GM19468 (cell line): ENCODE results near the gene E2F1.

Source experiments
- ATAC-seq: cut with Tn5 transposase; IDR thresholded peaks from one replicate; pipeline ENCODE4 v1.9.1; 2021; ENCODE audit warnings: mild to moderate bottlenecking, moderate library complexity, moderate number of reproducible peaks; ENCODE audit not compliant: unreplicated experiment; ENCODE audit errors: extremely low read depth

The E2F1 gene

DNA sequence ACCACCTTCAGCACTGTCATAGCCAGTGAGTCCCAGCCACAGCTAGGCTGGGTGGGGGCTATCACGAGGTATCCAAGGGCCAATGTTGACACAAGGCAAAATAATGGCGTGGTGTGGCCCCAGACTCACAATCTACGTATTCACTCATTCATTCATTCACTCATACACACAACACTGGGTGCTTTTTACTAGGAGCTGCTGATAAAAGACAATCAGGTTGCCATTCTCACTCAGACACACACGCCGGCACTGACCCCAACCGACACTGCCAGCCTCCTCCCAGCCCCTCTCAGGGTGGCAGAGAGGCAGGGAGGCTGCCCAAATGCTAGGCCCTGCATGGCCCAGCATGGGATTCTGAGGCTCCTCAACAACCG, 25.5 kb downstream of the E2F1 start:
- ATAC-seq: no peak

DNA sequence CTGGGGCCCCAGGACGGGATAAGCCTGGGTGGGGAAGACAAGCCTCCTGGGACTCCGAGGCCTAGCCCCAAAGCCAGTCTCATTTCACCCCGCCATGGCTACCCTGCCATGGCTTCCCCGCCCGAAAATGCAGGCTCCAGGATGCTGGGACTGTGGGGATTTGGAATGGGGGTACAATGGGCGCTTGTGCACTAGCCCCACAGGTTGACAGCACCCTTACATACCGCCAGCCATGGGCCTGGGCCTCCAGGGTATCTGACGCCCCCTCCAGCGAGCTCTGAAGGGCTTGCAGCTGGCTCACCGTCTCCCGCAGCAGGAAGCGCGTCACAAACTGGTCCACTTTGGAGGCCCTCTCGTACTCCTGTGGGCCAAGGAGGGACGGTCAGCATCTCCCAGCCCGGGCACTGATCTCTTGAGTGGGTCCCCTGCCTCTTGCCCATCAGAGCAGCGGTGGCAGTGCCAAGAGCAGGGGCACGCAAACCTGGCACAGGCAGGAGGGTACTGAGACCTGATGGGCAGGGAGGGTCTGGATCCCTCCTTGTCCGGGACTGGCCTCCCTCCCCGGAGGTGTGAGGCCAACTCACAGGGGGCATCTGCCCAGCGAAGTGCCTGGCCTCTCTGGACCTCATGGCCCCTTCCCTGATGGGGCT, 26.0 kb downstream of the E2F1 start:
- no peak for ATAC-seq

DNA sequence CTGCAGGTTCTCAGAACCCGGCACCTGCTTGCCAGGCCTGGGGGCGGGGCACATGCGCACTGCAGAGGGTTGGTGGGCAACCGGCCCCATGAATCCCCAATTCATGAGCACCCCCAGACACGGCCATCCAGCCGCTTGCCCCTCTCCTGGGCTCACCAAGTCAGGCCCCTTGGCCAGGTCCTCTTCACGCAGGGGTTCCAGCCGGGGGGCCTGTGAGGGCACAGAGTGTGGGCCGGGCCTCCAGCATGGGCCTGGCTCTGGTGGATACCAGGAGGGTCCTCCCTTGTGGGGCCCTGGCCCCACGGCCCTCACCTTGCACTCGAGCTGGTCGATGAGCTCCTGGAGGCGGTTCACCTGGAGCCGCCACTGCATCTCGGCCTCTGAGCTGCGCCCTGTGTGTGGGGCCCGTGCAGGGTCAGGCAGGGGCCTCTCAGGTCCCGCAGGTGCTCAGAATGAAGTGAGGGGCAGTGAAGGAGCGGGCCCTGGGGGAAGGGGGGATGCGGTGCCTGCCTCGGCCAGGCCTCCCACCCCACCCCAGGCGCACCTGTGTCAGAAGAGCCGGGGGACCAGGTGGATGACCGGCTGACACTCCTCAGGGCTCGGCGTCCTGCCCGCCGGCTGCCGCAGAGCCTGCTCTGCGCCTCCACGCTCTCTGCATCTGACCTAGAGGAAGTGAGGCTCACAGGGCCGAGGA, 26.7 kb downstream of the E2F1 start:
- ATAC-seq: no peak

DNA sequence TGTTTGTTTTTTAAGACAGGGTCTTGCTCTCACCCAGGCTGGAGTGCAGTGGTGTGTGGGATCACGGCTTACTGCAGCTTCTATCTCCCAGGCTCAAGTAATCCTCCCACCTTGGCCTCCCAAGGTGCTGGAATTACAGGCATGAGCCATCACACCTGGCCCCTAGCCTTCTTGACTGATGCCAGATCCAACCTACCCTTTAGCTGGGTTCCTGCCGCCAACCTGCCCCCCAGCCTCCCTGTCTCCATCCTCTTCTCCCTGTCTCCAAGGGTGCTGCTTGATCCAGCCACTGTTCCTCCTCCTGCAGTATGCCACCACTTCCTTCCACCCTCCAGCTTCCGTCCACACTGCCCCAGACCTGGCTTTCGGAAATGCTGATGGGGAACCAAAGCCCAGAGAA, 27.3 kb downstream of the E2F1 start:
- no peak for ATAC-seq

DNA sequence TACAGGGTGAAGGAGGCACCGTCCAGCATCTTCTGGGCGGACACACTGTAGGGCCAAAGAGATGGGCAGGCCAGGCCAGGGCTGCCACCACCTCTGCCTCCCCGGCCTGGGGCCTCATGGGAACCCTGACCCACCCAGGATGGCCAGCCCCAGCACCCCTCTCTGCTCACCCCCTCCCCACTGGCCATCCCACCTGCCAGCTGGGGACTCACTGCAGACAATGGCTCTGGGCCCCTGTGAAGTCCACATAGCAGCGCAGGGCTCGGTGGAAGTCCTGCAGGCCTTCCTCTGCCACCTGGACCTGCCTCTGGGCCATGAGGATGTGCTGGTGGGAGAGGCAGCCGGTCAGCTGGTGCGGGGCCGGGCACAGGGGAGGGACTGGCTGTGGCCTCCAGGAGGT, 27.7 kb downstream of the E2F1 start:
- no peak for ATAC-seq

DNA sequence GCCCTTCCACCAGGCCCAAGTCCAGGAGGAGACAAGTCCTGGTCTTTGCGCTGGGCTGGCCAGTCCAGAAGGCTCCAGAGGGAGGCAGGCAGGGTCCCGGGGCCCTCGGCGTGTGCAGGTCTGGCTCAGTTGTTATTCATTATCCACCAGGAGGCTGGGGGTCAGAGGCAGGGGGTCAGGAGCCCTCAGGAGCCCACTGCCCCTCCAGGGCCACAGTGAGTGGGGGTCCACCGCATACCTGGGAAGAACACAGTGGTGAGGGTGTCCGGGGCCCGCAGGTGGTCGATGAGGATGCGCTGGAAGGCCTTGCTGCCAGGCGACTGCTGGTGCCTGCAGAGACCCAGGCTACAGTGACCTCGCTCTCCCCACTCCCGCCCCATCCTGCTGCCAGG, 28.5 kb downstream of the E2F1 start:
- no peak for ATAC-seq

DNA sequence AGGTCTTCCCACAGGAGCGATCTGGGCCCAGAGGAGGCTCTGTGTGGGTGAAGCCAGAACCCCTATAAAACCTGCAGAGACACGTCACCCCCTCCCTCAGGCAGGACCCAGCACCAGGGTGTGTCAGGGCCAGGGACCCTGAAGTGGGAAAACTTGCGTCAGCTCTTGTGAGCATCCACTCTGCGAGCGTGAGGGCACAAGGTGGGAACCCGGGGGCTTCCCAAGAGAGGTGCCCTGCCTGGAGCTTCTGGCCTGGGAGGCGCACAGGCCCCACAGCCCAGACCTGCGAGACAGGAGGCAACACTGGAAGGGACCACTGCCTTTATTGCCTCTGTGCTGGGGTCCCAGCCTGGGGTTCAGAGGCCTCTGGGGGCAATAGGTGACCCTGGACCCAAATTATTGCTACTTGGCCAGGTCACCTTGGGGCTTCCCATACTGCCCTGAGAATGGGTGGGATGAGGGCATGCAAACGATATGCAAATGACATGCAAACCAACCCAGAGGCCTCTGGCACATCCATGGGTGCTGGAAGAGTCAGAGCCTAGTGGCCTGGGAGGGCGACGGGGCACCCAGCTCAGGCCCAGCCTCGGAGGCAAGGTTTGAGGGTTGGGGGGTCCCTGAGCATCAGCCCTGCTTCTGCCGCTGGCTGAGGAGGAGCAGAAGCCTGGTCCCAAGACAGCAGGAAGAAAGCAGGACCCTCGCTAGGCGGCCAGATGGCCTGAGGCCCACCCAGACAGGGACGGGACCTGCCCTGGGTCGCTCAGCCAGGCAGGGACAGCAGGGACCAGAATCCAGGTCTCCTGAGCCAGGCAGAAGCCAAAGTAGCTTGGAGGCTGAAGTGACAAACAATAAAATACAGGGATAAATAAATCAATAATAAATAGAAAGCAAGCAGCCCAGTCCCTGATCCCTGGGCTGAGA, 29.1 kb downstream of the E2F1 start:
- ATAC-seq: no peak

DNA sequence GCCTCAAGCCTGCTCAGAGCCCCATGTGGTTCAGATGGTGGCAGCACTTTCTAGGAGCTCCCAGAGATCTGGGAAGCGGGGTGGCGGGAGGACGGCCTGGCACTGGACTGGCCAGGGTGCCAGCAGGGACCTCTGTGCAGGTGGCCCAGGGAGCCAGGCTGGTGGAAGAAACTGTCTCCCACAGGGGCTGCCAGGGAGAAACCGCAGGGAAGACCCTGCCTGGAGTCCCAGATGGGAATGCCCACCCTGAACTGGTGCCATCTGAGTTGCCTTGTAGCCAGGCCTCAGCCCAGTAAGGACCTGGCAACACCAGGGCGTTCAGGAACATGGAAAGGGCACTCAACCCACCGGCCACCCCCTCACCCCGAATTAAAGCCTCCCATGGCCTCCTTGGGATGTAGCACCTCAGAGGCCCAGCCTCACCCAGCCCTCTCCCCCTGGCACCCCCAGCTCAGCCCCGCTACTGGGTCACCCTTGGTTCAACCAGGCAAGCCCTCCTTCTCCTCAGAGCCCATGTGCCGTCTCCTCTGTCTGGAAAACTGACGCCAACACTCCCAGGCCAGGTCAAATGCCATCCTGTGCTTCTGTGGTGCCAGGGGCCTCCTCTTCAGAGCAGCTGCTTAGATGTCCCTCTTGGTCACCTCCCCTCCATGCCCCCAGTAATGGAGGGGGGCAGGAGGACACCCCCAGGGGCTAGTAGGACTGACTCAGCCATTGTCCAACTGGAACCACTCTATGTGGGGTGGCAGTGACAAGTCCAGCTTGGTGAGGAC, 30.0 kb downstream of the E2F1 start:
- ATAC-seq: no peak

DNA sequence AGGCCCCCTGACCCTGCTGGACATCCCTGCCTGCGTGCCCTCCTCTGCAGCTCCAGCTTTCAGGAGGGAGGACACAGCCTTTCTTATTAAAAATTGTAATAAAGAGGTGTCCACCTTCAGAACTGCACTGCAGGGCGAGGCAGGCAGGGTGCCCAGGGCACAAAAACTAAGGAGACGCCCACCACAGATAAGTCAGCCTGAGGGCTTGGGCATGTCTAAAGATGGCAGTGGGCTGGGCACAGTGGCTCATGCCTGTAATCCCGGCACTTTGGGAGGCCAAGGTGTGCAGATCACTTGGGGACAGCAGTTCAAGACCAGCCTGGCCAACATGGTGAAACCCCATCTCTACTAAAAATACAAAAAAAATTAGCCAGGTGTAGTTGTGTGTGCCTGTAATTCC, 31.0 kb downstream of the E2F1 start:
- ATAC-seq: no peak

DNA sequence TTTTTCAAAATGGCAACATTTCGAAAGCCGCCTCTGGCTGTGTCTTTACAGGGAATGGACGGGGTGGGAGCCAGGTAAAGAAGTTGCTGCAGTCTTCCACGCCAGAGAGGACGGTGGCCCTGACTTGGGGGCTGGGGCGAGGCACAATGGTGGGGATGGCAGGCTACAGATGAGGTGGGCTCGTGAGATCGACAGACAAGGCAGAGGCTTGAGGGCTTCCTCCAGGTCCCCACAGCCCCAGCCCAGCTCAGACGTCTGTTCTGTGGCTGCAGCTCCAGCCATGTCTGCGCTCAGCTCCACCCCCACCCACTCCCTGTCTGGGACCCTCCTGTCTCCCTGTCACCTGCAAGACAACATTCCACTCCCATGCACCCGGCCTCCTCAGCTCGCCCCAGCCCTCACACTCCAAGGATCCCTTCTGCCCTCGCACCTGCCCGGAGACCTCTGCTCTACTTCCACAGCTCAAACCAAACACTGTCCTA, 31.5 kb downstream of the E2F1 start:
- ATAC-seq: no peak

DNA sequence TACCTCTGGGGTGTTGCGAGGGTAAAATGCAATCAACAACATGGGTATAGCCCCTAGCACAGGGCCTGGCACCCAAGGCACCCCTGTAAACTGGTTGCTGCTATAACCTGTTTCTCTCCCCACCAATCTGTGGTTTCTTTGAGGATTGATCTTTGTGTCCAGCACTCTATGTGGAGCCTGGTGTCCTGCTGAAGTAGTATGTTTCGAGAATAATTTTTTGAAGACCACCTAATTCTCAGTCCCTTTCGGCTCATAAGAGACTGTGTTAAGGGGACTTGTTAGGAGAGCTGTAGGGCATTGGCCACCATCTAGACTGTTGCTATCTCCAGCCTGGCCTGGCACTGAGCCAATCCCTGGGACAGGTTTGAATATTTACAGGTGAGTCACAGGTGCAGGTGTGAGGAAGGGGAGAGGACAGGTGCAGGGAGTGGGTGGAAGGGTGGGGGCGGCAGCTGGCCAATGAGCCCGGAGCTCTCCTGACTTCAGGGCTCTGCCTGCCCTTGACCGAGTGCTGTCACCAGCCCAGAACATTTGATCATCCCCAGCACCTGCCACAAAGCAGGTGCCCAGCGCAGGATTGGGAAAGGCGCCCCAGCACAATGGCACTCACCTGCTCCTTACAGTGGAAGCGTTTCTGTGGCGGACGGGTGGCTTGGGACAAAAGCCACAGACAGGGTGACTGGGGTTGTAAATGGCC, 32.1 kb downstream of the E2F1 start:
- ATAC-seq: no peak

DNA sequence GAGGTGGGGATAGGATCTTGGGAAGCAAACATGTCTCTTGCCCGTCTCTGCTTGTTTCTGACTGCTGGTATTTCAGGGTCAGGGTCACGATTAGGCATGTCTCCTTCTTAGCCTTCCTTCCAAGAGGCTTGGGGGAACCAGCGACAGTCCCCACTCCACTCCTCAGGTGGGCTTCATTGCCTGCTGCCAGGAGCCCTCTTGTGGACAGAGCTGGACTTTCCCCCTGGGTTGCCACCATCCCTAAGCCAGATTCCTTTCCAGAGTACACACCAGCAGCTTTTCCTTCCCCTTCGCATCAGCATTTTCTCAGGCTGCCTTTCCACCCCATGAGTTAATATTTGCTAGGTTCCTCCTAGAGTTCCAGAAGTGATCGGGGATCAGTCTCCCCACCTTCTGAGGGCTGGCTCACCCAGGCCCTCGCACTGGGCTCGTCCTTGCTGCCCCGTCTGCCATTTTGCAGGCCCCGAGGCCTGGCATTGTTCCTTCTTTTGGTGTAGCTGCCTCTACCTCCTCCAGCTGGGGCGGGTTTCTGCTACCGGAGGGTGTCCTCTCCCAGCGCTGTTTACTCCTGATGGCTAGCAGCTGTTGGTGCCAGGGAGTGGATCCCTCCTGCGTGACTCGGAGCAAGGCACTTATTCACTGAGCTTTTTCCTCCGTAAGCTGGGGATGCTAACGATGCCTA, 32.8 kb downstream of the E2F1 start:
- no peak for ATAC-seq

DNA sequence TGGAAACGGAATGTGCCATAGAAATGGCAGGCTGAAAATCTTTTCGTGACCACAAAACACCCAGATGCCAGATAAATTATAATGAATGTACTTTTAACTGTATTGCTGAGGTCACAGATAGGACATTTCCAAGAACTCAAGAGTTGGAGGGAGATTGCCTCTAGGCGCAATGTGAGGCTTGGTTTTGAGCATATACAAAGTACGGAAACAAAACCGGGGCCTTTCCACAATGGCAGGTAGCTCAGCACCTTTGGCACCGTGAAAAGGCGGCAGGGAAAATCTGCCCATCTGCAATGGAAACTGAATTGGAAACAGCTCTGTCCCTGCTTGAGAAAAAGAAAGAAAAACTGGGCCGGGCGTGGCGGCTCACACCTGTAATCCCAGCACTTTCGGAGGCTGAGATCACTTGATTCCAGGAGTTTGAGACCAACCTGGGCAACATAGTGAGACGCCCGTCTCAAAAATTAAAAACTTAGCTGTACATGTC, 34.6 kb downstream of the E2F1 start:
- no peak for ATAC-seq

DNA sequence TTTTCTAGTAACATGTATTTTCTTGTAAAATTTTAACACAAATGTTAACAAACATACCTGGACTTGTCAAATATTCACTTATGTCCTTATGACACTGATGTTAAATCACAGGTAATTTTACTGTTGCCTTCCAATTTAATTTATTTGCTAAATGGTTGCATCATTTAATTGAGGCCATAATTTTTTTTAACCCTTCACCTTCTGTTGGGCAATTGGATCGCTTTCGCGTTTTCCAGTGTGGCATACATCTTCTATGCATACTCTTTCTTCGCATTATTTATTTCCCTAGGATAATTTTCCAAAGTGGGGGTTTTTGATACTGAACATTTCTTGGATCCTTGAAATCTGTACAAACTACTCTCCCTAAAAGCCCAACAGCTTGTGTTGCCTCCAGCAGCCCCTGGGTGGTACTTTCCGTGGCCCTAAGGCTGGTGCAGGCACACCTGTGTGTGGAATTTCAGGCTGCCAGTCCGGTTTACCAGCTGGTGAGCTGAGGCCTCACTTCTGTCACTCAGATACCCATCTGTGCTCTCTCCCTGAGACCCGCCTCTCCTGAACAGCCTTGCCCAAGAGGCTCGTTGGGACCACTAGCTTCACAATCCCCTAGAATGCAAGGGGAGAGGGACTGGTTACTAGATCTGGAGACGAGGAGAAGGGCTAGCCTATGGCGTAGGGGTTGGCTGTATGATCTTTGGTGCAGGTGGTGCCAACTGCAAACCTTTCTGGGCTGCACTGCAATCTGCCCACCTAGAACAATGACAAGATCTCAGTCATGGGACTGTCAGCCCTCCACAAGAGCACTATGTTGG, 35.2 kb downstream of the E2F1 start:
- ATAC-seq: no peak

DNA sequence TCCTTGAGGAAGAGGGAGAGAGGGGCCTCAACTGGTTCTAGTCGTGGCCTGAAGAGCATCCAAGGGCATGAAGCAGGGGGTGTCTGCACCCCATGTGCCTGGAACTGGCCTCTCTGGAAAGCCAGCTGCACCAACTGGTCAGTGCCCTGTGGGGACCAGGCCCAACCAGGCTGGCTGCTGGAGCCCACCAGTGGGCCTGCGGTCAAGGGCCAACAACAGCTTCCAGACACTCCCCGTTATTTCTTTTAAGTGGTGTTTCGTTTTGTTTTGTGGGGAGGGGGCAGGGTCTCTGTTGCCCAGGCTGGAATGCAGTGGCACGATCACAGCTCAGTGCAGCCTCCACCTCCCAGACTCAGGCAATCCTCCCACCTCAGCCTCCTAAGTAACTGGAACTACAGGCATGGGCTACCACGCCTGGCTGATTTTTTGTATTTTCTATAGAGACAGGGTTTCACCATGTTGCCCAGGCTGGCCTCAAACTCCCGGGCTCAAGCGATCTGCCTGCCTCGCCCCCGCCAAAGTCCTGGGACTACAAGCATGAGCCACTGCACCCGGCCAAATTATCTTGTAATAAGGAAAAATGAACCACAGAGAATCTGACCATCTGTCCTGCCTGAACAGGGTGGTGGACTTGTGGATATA, 36.0 kb downstream of the E2F1 start:
- no peak for ATAC-seq

DNA sequence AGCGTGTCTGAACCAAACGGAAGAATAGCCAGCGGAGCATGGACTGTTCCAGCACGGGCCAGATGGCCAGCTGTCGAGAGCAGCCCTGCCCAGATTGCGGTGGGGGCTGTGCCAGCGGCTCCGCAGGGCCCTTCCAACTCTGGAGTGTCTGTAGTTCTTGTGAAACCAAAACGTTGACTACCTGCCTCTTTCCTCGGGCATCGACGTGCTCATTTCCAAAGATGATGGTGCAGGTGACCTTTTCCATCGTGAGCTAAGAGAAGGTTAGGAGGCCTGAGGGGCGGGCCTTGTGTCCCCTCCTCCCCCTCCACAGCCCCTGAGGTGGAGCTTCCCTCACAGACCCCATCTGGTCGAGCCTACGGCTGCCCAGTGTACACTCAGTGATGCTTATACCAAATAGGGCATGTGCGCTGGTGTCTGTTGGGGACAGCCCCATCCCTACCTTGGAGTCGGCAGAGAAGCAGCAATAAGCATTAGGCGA, 36.9 kb downstream of the E2F1 start:
- ATAC-seq: no peak

DNA sequence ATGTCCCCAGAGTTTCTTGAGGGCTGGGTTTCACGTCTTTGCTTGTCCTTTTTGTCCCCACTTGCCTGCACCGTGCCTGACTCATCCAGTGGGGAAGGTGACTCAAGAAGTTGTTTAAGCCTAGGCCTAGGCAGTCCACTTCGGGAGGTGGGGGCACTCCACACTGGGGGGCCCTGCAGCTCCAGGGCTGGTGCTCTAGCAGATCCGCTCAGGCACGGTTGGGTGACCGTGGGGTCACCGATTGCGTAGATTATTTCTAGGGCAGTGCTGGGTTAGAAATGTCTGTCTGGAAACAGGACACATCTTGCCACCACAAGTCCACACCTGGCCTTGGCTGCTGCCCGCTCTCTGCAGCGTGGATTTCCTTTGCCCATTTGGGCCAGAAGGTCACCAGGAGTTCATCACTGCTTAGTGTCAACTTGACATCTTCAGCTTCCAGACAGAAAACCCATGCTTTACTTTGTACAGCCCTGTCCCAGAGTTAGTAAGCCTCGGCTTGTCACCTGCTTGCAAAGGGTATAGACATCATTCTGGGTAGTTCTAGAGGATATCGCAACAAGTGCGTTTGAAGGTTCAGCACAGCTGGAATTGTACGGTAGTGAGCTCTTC, 37.7 kb downstream of the E2F1 start:
- no peak for ATAC-seq
